Dedifferentiated amniotic fluid mesenchymal stem cell (primary cell): ENCODE results near the gene CD34.
"Not testable (repeated sequence)": the region's sequence is repeated elsewhere in the genome, so short reads cannot be mapped to it uniquely, and the experiment has no call there.

ENCODE experiments used
- DNase-seq: peaks from one replicate; pipeline ENCODE4 v3.0.0-alpha.2; 2016; ENCODE audit errors: extremely low spot score

CD34 gene

DNA sequence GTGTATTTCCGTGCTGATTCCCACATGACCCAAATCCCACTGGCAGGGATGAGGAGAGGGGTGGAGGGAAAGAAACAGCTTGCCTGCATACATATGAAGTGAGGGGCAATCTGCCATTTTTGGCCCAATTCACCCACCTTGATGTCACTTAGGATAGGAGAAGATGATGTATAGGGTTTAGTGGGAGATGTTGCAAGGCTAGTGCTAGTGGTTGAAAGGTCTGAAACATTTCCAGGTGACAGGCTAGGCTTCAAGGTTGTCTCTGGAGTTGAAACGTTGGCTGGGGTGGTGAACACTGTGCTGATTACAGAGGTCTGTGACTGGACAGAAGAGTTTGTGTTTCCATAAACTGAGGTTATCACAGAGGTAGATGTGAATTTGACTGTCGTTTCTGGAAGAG, 12.1 kb downstream of the CD34 start:
- no peak for DNase-seq

DNA sequence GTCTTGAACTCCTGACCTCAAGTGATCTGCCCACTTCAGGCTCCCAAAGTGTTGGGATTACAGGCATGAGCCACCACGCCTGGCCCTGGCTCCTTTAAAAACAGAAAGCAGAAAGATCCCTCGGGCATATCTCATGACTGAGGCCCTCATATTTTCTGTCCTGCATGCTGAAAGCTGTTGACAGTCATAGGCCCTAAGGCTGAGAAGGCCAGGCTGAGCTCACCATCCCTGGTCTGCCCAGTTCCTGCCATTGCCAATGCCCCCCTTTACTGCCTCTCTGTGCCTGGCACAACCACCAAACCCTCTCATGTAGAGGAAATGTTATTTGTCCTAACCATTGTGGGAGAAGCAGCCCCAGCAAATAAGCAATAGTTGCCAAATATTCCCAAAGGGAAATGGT, 12.7 kb downstream of the CD34 start:
- no peak for DNase-seq

DNA sequence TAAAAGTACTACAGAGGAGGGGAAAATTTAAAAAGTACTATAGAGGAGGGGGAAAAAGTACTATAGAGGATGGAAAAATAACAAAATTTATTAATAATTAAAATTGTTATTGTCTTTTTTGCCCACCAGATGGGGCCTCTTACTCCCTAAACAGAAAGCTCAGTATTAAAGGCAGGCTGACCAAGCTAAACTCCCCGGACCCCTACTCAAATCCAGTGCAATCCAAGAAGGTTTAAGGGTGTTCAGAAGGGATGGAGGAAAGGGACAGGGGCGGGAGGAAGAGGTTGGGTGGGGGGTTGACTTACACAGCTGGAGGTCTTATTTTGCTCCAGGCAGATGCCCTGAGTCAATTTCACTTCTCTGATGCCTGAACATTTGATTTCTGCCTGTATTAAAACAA, 13.7 kb downstream of the CD34 start:
- DNase-seq: peak; percentile 29

DNA sequence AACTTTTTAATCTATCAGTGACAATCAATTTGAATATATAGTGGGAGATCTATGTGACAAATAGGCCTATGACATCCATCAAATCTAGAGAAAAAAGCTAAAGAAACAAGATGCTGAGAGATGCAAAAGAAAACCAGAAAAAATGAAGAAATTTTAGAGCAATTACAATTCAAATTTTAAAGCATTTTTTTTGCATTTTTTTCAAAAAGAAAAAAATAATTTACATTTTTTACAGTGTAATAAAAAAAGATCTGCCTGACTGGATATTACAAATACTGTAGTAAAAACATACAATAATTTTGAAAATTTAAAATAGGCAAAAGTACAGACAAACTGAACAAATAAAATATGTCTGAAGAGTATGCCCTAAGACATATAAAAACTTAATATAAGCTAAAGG, 14.4 kb downstream of the CD34 start:
- DNase-seq: no peak

DNA sequence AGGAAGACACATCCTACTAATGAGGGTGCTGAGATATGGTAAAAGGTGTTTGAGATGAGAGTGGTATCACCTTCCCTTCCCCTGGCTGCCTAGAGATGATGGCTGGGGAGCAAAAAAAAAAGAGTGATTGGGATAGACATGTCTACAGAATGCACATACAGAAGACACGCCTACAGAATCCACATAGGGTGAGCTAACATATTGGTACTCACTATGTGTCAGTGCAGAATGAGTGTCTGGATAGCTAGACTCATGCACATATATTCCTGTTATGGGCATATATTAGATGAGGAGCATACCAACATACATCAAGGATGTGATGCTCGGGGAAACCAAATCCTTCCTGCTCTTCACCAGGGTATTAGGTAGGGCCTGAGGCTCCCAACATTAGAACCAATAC, 16.2 kb downstream of the CD34 start:
- DNase-seq: no peak

DNA sequence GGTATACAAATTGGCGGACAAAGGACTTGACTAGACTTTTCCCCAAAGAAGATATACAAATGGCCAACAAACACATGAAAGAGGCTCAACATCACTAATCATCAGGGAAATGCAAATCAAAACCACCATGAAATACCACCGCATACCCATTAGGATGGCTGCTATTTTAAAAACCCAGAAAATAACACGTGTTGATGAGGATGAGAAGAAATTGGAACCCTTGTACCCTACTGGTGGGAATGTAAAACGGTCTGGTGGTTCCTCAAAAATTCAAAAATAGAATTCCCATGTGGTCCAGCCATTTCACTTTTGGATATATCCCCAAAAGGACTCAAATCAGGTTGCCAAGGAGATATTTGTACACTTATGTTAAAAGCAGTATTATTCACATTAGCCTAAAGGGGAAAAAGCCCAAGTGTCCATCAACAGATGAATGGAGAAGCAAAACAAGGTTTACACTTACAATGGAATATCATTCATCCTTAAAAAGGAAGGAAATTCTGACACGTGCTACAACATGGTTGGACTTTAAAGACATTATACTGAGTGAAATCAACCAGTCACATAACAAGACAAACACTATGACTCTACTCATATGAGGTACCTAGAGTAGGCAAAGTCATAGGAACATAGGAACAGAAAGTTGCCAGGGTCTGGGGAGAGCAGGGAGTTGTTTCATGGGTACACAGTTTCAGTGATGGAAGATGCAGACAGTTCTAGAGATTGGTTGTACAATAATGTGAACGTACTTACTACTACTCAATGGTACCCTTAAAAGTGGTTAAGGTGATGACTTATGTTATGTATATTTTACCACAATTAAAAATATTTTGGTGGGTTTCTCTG, 17.0 kb downstream of the CD34 start:
- no peak for DNase-seq

DNA sequence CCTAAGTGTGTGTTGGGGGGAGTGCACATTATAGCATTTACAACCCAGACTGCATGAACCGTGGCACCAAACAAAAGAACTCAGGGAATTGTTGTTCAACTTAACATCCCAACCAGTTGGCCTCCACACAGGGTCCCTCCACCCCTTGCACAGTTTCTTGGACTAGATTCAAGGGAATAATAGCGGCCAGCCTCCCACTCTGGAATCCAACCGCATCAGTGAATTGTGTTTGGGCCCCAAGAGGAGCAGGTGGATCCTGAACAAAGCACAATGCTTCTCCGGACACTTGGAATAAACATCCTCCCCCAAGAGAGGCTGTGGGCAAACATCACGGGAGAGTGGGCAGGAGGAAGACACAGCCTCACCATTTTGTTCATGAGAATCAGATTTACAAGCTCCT, 18.2 kb downstream of the CD34 start:
- no peak for DNase-seq

DNA sequence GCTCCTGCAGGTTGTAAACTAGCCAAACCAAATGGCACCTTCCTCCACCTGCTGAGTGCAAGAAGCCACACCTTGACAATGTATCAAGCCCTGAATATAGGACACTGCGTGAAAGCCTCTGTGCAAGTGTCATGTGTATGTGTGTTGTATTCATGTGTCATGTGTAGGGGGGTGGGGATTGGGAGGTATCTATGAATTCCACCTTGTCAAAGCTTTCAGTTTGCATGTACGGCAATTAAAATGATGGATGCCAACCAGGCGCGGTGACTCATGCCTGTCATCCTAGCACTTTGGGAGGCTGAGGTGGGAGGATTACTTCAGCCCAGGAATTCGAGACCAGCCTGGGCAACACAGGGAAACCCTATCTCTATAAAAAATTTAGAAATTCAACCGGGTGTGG, 19.8 kb downstream of the CD34 start:
- DNase-seq: no peak

DNA sequence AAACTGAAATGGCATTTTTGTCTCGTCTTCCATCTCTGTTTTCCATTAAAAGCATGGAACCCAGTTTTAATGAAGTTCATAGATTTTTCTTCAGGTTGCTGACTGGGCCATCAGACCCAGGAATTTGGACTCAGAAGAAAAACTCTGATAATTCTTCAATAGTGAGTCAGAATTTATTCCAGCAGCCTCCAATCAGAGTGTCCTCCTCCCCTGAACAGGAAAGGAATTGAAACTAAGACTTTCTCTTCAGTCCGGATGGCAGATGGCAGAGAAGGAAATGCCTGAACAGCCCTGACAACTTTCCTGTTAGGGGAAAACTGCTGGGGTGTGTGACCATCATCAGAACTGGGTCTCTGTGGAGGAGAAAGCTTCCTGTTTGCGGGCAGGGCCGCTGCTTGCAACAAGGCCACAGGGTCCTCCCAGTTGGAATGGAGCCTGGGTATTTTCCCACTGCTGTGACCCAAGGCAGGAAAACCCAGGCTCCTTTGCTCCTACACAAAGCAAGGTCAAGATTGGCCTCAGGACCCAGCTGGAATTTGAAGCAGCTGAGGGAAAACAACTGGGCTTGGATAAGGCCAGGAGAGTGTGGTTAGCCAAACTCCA, 20.7 kb downstream of the CD34 start:
- peak; percentile 81 for DNase-seq

DNA sequence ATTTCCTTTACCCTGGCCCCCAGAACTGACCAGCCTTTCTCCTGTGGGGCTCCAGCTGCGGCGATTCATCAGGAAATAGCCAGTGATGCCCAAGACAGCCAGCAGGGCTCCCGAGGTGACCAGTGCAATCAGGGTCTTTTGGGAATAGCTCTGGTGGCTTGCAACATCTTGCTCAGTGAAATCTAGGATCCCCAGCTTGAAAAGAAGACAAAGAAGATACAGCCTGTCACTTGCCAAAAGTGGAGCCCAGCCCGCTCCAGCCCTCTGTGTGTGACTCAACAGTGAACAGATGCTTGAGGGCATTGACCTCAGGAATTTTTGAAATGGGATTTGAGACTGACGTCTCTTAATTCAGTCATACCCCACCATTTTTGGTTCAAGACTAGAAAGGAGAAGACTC, 22.3 kb downstream of the CD34 start:
- no peak for DNase-seq

DNA sequence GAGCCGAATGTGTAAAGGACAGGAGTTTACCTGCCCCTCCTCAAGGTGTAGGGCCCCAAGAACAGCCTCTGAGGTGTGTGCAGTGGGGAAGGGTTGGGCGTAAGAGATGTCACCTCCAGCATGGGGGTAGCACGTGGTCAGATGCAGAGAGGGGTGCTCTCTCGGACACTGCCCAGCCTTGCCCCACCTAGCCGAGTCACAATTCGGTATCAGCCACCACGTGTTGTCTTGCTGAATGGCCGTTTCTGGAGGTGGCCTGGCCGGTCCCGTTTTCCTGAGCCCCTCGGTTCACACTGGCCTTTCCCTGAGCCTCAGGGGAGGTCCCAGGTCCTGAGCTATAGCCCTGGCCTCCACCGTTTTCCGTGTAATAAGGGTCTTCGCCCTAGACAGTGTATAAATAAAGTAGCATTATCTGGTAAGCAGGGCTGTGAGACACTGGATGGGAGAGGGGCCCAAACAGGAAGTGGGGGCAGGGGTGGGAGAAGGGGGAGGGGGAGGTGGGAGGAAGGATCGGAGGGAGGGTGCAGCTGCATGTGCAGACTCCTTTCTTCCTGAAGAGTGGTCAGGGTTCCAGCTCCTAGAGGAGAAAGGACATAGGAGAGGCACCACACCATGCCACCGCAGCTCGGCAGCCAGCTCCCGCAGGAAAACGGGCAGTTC, 23.3 kb downstream of the CD34 start:
- DNase-seq: no peak

DNA sequence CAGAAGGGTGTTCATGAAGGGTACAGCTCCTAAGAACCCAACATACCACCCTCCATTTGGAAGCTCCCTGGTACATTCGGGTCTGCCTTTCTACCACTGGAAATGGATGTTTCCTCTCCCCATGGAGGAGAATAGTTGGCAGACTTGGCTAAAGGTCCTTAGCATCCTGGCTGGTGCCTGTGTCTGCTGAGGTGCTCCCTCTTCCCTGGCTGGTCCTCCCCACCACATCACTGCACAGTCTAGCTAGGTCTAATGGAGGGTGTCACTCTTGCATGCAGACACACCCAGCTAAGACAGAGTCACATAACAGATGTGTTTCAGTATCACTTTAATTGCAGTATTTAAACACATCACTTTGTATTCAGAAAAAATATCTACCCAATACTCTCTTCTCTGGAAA, 24.7 kb downstream of the CD34 start:
- DNase-seq: no peak

DNA sequence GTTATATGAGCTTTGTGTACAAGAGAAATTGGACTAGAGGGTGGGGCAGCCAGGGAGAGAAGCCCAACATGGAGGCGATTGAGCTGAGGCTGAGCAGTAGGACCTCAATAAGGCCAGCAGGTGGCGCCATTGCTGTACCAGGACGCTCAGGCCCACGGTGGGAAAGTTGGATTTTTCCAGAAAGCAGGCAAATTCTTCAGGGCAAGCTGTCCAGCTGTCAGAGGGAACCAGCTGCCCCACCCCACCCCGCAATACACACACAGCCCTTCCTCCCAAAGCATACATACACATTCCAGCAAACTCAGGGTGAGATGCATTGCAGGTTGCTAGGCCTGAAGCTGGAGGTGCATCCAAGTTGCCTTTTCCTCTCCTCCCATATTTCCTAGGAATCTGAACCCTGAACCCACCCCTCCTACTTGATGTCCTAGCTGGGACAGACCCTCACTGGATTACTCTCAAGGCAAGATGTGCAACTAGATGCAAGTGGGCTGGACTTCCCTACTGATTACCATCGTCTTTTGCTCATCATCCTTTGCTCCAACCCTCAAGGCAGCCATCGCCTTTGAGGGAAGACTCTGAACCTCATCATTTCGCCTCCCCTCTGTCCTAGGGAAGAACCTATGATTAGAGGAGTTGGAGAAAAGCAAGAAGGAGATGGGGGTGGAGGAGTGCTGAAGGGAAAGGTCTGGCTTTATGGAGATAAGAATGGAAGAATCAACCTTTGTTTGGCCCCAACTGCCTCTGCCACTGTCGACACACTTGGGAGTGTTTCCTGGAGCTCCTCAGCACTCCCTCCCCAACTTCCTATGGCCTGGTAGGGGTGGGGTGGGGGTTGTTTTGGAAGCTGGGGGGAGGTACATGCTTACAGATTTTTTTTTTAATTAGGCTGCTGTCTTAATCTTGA, 25.5 kb downstream of the CD34 start:
- peak; percentile 88 for DNase-seq

DNA sequence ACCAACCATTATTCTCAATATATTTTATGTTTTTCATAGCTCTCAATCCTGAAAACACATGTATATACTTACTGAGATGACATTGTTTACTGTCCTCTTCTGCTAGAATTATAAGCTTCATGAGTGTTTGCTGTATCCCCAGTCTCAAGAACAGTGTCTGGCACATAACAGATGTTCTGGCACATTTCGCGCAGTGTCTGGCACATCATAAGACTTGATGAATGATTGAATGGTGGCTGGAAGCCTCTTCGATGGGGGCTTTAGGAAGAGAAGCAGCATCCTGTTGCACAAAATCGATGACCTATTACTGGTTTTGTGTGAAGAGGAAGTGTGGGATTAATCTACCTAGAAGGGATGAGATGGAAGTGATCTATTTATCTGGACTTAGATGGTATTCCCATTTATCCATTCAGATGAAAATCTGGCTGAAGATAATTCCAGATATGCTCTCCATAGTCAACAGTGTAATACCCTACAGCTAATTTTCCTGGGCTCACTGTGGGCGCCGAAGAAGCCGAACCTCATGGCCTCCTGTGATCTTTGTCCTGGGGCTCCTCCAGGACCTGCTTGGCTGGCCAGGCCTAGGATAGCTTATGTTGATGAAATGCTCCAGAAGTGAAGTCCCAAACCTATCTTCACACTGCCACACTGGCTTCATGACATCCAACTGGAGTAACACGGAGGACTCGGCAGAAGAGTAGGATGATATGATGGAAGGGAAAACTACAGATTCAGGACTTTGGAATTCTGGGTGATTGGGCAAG, 26.5 kb downstream of the CD34 start:
- no peak for DNase-seq

DNA sequence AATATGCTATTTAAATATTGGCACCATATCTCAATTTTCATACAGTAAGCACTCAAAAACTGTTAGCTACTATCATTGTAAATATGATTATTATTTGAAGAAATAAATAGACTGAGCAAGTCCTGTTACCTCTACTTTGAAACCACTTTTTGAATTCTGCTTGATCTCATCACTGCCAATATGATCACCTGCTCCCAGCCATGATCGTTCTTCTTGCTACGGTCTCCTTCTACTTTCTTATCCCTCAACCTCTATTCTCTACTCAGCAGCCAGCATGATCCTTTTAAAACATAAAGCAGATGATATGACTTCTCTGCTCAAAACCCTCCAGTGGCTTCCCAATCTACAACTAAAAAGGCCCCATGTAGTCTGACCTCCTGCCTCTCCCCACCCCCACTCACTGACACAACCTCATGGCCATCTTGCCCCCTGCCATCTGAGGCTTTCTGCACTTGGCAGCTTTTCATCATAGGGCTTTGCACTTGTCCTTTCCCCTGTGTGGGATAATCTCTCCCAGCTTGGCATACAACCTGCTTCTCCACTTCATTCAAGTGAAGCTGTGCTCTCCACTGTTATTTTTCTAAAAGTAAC, 27.2 kb downstream of the CD34 start:
- no peak for DNase-seq

DNA sequence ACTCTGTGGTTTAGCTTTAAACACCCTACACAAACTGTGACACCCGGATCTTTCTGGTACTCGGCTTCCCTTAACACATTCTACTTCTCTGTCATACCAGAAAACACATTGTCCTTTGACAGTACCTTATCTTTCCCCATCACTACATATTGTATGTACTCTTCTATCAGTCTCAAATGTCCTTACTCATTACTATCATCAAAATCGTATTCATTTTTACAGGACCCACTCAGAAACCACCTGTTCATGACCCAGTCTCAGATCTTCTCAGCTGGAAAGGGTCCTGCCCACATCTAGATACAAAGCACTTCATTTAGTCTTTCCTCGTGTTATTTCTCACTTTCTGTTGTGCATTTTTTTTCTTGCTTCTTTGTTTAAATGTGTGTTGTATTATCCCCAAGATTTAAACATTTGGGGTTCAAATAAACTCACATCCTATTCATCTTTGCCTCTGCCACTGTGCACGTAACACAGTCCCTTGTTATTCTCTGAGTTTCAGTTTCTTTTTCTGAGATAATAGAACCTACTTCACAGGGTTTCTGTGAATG, 27.7 kb downstream of the CD34 start:
- DNase-seq: no peak

DNA sequence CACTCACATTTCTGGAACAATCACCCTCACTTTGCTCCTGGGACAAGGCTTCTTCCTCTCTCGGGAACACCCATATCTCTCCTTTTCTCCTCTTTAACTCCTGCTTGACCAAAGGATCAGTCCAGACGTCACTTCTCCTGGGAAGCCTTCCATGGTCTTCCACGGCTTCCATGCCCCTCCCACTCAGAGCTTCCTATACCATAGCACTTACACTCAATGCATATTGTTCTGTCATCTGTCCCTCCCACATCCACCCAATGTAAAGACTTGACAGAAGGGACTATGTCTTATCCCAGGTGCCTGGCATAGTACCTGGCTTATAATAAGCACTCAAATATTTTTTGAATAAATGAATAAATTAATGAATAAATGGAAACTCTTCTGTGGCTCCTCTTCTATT, 28.2 kb downstream of the CD34 start:
- DNase-seq: no peak

DNA sequence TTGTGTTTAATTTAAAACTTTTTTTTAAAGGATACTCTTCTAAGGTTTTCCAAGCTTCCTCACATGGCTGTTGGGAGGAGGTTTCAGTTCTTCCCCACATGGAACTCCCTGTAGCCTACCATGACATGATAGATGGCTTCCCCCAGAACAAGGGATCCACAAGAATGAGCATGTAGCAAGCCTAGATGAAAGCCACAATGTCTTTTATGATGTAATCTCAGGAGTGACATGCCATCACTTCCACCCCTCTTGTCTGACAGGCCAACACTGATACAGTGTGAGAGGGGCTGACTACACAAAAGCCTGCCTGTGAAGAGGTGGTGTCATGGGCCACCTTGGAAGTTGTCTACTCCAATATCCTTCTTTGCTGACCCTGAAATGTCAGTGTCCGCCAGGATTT, 32.0 kb downstream of the CD34 start:
- no peak for DNase-seq

DNA sequence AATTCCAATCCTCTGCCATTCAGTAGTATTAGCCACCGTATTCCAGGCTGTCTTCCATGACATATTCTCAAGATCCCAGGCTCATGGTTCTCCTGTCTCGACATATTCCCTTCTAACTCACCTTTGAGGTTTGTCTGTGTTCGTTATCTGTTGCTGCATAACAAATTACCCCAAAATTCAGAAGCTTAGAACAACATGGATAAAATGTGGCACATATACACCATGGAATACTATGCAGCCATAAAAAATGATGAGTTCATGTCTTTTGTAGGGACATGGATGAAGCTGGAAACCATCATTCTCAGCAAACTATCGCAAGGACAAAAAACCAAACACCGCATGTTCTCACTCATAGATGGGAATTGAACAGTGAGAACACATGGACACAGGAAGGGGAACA, 33.0 kb downstream of the CD34 start:
- DNase-seq: not testable (repeated sequence)

DNA sequence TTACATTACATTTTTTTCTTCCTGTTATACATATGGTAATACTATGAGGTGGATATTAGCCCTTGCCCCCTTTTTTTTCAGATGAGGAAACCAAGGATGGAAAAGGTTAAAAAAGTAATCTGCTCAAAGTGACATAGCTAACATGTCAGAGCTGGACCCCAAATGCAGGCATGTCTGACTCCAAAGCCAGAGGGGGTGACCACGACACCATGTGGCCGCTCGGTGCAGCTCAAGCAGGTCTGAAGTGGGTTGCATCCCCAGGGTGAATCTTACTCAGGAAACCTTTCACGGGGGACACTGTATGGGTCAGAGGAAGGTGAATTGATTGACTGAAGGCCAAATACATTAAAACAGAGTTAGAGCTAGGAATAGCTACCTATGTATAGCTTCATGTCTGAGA, 34.8 kb downstream of the CD34 start:
- DNase-seq: no peak

DNA sequence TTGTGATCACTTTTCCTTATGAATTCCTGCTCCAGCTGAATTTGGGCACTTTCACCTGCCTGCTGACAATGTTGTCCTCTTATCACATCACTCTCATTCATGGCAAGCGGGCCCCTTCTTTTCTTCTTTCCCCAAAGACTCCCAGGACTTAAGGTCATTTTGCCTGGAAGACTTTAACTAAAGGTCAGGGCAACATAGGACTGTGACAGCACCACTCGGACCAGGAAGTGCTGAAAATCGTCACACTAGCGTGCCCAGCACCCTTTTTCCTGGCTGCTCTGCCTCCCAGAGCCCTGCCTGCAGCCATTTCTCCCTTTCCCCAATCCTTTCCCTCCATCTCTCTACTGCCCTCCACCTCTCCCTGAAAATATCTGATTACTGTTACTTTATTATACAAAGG, 35.4 kb downstream of the CD34 start:
- no peak for DNase-seq
